Prostate gland (tissue), 2 donors: ENCODE measurements around the gene MBOAT7. TPM values are rescaled to one million over a fixed set of nuclear protein-coding genes. Genes with fewer than 3 reads are reported as not detected.
A peak's percentile ranks its signal among the peaks of the same experiment; 100 is the strongest.

Source experiments
- DNase-seq: peaks from one replicate; pipeline ENCODE4 v3.0.0-alpha.2; 2019; ENCODE audit warnings: low spot score
- H3K27ac ChIP-seq, 2 donors: fragments of 200-600 bp; sonication (generic); 2 replicates each; pipeline ENCODE4 v1.5.1; 2017 to 2019
- H3K27me3 ChIP-seq: fragments of 200-600 bp; sonication (generic); replicated peaks from 2 replicates; pipeline ENCODE4 v1.5.1; 2019; ENCODE audit not compliant: insufficient read depth
- H3K36me3 ChIP-seq, 2 donors: fragments of 200-600 bp; sonication (generic); 1 replicate in 1 of 2; 2 replicates in 1 of 2; pipeline versions ENCODE4 v1.5.1 to v1.8.1; 2017 to 2019
- H3K4me1 ChIP-seq: fragments of 200-600 bp; sonication (generic); replicated peaks from 2 replicates; pipeline ENCODE4 v1.5.1; 2019
- H3K4me3 ChIP-seq, 2 donors: fragments of 200-600 bp; sonication (generic); 2 replicates each; pipeline ENCODE4 v1.5.1; 2017 to 2019
- H3K9me3 ChIP-seq: fragments of 200-600 bp; sonication (generic); 2 replicates; pipeline ENCODE4 v1.5.1; 2017
- POLR2A ChIP-seq: fragments of 450-650 bp; IDR thresholded peaks from one replicate; pipeline ENCODE4 v1.6.1; 2016; ENCODE audit warnings: antibody characterized with exemption, mild to moderate bottlenecking
- POLR2AphosphoS5 ChIP-seq: sonication (generic); formaldehyde crosslinking; IDR thresholded peaks from one replicate; pipeline ENCODE4 v1.6.1; 2017; ENCODE audit warnings: antibody characterized with exemption
- WGBS: methylation state at CpG from one replicate; pipeline ENCODE4 v1.1.5; 2018; 5-methylcytosine and 5-hydroxymethylcytosine counted together
- intact Hi-C: fragments of 100-400 bp; cut with DNase I; formaldehyde crosslinking; loops from one replicate; pipeline ENCODE4 v1.14.2; 2022
- total RNA-seq, 2 donors: library from RNA; depleted of rRNA; stranded (reverse); fragments of >200 nt; gene quantifications; one replicate each; pipeline ENCODE4 v1.1.0, GENCODE V29; 2016
- TF ChIP-seq, protein P1 (sequence below), 4 experiments: fragments of 200-600 bp in 2 of 4; fragments of 450-650 bp in 2 of 4; sonication (generic) in 2 of 4; IDR thresholded peaks; 1 replicate in 3 of 4; 2 replicates in 1 of 4; pipeline ENCODE4 v1.5.1; 2016 to 2019; ENCODE audit warnings: antibody characterized with exemption in 4 of 4, mild to moderate bottlenecking in 2 of 4, moderate library complexity in 2 of 4

MBOAT7 gene
- total RNA-seq, 2 donors from 2014 or later = 91.7 to 430 TPM

DNA sequence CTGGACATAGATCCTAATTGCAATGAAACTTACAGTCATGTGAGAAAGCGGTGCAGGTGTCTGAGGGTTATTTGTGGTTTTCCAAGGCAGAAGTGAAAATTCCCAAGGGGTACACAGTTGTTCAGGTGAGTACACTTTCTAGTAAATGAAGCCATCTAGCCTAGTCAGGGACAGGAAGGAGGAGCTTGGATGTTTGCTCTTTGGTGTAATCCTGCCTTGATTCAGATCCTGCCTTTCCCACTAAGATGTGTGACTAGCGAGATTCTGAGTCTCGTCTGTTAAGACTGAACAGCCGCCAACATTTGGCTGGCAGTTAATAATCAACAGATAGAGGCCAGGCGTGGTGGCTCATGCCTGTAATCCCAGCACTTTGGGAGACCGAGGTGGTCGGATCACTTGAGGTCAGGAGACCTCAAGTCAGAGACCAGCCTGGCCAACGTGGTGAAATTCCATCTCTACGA, 13.8 kb upstream of the MBOAT7 start:
- H3K9me3 ChIP-seq = no peaks in the 10 kb centered on the region
- DNase-seq = no peak
- H3K4me1 ChIP-seq = peaks cover 13% of the 10 kb centered on the region
- H3K27me3 ChIP-seq = no peaks in the 10 kb centered on the region
- peaks cover 7 to 29% of the 10 kb centered on the region in 2 donors for H3K36me3 ChIP-seq
- intact Hi-C loops = no loop called here
- WGBS = 43% methylated on average over 9 of the region's 9 CpGs
- no peak for TF ChIP-seq POLR2A
- TF ChIP-seq POLR2AphosphoS5 = peak; percentile 10
- H3K27ac ChIP-seq = peak overlapping the region in 1 of 2 donors; percentile 8
- H3K4me3 ChIP-seq = no peak overlapping the region

DNA sequence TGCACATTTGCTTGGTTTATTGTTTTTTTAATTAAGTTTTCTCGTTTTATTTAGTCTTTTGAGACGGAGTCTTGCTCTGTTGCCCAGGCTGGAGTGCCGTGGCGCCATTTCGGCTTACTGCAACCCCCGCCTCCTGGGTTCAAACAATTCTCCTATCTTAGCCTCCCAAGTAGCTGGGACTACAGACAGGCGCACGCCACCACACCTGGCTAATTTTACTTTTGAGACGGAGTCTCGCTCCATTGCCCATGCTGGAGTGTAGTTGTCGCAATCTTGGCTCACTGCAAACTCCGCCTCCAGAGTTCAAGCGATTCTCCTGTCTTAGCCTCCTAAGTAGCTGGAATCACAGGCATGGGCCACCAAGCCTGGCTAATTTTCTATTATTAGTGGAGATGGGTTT, 12.6 kb upstream of the MBOAT7 start:
- Histone ChIP-seq H3K27ac (peak overlapping the region; percentile 97 to 98), H3K4me1 (peaks cover 13% of the 10 kb centered on the region), H3K27me3 (no peaks in the 10 kb centered on the region), H3K4me3 (peak overlapping the region; percentile 48 to 60), H3K36me3 (peaks cover 7 to 29% of the 10 kb centered on the region in 2 donors), H3K9me3 (no peaks in the 10 kb centered on the region)
- 81% methylated on average over 13 of the region's 13 CpGs for WGBS
- TF ChIP-seq POLR2A (no peak), POLR2AphosphoS5 (no peak)
- TF ChIP-seq, protein P1, sequence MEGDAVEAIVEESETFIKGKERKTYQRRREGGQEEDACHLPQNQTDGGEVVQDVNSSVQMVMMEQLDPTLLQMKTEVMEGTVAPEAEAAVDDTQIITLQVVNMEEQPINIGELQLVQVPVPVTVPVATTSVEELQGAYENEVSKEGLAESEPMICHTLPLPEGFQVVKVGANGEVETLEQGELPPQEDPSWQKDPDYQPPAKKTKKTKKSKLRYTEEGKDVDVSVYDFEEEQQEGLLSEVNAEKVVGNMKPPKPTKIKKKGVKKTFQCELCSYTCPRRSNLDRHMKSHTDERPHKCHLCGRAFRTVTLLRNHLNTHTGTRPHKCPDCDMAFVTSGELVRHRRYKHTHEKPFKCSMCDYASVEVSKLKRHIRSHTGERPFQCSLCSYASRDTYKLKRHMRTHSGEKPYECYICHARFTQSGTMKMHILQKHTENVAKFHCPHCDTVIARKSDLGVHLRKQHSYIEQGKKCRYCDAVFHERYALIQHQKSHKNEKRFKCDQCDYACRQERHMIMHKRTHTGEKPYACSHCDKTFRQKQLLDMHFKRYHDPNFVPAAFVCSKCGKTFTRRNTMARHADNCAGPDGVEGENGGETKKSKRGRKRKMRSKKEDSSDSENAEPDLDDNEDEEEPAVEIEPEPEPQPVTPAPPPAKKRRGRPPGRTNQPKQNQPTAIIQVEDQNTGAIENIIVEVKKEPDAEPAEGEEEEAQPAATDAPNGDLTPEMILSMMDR (IDR thresholded peaks at IDR 0.05) = no peak
- DNase-seq = no peak
- intact Hi-C loops = no loop called here

DNA sequence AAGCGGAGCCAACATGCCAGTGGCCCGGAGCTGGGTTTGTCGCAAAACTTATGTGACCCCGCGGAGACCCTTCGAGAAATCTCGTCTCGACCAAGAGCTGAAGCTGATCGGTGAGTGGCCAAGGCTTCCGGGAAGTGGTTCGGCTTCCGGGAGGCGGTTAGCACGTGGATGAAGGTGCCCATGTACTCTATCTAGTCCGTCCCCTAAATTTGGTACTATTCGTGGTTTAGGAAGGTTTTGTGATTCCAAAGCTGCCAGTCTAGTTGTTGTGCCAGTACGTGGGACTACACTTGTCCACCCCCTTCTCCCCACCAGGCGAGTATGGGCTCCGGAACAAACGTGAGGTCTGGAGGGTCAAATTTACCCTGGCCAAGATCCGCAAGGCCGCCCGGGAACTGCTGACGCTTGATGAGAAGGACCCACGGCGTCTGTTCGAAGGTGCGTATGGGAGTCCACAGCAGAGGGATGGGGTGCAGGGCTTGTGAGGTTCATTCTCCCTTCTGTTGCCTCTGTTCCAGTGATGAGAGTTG, 11.9 kb upstream of the MBOAT7 start:
- Histone ChIP-seq H3K4me1 (peaks cover 13% of the 10 kb centered on the region), H3K9me3 (no peaks in the 10 kb centered on the region), H3K4me3 (peak overlapping the region; percentile 48 to 60), H3K27ac (peak overlapping the region; percentile 97 to 98), H3K27me3 (no peaks in the 10 kb centered on the region), H3K36me3 (peaks cover 2 to 22% of the 10 kb centered on the region in 2 donors)
- TF ChIP-seq POLR2AphosphoS5 (no peak), POLR2A (no peak)
- TF ChIP-seq, protein P1 (IDR thresholded peaks at IDR 0.05) = no peak
- no peak for DNase-seq
- intact Hi-C loops = no loop called here
- WGBS = 1% methylated on average over 28 of the region's 28 CpGs

DNA sequence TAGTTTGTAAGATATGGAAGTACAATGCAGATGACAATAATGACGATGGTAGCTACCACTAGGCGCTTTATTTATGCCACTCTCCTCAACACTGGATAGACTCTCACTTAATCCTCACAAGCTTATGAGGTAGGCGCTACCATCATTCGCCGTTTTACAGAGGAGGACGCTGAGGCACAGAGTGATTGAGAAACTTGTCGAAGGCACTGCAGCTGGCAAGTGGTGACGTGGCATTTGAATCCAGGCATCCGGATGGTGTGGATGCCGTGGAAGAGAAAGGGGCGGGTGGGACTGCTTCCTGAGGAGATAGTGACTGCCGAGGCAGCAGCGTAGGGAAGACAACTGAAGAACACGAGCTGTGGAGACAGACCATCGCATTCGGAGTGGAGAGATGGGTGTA, 10.0 kb upstream of the MBOAT7 start:
- Histone ChIP-seq H3K4me3 (no peak overlapping the region), H3K27me3 (no peaks in the 10 kb centered on the region), H3K4me1 (peaks cover 11% of the 10 kb centered on the region), H3K27ac (no peak overlapping the region), H3K9me3 (no peaks in the 10 kb centered on the region), H3K36me3 (peaks cover 0 to 12% of the 10 kb centered on the region in 2 donors)
- intact Hi-C loops = no loop called here
- 92% methylated on average over 16 of the region's 16 CpGs for WGBS
- no peak for DNase-seq
- TF ChIP-seq POLR2A = no peak
- no peak for TF ChIP-seq POLR2AphosphoS5
- TF ChIP-seq, protein P1 (IDR thresholded peaks at IDR 0.05) = no peak

DNA sequence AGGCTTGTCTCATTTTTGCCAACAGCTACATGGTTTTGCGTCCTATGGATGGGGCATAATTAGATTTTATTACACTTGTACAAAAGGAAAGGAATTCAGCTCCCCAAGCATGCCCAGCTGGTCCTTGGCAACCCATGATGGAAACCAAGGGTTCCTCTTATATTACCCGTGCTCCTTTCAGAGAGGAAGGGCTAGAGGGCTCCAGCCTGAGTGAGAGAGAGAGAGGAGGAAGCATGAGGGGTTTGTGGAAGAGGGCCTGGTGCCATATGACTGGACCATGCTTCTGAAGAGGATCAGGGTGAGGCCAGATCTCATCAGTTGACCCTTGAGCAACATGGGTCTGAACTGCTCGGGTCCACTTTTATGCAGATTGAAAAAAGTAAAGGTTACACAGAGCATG, 7.7 kb upstream of the MBOAT7 start:
- Histone ChIP-seq H3K4me3 (no peak overlapping the region), H3K36me3 (peaks cover 0 to 4% of the 10 kb centered on the region in 2 donors), H3K27me3 (no peaks in the 10 kb centered on the region), H3K4me1 (peaks cover under 1% of the 10 kb centered on the region), H3K9me3 (no peaks in the 10 kb centered on the region), H3K27ac (no peak overlapping the region)
- TF ChIP-seq, protein P1 (IDR thresholded peaks at IDR 0.05) = no peak
- TF ChIP-seq POLR2A (no peak), POLR2AphosphoS5 (no peak)
- no peak for DNase-seq
- WGBS = 64% methylated on average over 3 of the region's 3 CpGs
- intact Hi-C loops = no loop called here
